NAMALWA (cell line): Measurements from ENCODE around the gene DMWD.
A peak's percentile ranks its signal among the peaks of the same experiment; 100 is the strongest.

ENCODE experiments used
- DNase-seq: peaks from one replicate; pipeline ENCODE4 v3.0.0-alpha.2; 2015; ENCODE audit warnings: low spot score

Gene DMWD

DNA sequence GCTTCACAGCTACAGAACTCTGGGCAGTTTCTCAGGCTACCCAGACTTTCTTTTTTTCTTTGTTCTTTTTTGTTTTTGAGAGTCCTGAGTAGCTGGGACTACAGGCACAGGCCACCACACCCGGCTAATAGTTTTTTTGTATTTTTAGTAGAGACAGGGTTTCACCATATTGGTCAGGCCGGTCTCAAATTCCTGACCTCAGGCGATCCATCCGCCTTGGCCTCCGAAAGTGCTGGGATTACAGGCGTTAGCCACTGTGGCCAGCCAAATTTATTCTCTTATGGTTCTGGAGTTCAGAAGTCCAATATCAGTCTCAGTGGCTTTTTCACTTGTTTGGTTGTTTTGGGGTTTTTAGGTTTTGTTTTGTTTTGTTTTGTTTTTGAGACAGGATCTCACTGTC lies 47.0 kb downstream of the DMWD start:
- DNase-seq, result no peak

DNA sequence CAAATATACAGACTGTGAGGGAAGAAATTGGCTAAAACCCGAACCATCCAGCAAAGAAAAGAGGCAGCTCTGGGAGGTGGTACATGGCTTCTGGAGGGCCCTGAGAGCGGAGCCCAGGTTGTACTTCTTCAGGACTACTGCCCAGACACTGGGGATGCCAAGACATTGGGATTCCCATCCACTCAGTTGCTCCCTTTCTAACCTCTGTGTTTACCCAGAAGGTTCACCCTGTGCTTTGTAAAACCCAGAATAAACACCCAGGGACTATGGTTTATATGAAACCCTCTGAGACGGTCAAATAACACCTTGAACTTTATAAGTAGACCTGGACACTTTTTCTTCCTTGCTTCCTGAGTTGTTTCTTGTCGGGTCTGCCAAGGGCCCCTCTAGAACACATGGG lies 49.7 kb downstream of the DMWD start:
- DNase-seq, result no peak

DNA sequence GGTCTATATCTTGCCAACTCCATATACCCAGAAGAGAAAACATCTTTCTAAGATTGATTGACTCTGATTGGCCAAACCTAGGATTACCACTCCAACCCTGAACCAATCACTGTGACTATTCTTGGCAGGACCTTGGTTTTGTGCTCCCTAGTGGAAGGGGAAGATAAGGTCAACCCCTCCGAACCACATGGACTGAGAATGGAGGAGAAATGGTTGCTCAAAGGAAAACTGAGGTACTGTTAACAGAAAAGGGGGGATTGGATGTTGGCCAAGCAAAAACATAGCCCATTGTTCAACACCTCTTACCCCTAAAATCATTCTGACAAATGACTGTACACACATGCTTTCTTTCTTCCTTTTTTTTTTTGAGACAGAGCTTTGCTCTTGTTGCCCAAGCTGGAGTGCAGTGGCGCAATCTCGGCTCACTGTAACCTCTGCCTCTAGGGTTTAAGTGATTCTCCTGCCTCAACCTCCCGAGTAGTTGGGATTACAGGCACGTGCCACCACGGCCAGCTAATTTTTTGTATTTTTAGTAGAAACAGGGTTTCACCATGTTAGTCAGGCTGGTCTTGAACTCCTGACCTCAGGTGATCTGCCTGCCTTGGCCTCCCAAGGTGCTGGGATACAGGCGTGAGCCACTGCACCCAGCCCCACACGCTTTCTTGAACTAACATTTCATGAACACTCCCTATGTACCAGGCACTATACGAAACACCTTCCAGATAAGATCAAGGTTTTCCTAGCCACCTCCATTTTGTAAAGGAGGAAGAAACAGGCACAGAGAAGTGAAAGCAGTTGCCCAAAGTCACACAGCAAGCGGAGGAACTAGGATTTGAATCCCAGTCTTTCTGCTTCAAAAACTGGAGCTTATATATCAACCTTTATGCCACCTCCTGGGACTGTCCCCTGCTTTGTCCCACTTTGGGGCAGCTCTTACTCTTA lies 52.9 kb downstream of the DMWD start:
- DNase-seq, result peak; percentile 60

DNA sequence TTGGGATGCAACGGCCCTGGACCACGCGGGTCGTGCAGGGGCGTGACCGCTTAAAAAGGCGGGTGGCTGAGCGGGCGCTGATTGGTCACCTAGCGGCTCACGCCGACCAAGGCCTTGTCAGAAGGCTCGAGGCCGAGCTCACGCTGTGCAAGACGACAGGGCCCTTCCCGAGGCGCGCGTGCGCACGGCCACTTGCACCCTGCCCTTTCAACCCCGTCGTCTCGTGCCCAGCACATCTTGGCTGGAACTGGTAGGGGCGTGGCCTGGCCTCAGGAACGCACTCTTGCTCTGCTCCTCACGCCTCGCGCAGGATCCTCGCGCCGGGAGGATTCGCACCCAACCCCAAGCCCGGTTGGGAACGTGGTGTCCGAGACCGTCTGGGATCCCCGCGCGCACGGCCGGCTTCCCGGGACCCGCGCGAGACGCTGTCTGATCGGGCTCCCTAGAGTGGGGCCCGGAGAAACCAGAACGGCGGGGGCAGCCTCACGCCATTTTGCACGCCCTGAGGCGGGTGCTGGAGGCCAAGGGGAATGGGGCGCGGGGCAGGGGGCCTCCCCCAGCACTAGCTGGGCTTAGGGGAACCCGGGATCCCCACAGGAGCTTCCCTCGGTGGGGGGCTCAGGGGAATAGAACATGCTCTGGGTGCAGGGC lies 59.4 kb downstream of the DMWD start, which contains the start of gene MEIOSIN:
MEIOSIN (plus strand) TSS at position 280 of the 651 bp plus-strand sequence. CDS start 1,938 bp downstream, outside the sequence.
- no peak for DNase-seq
